ENCODE measurements around the gene PRSS2.
"Not testable (repeated sequence)": the region's sequence is repeated elsewhere in the genome, so short reads cannot be mapped to it uniquely, and the experiment has no call there.

Gene PRSS2

GRCh38 chr7:142760071-142760642 lies 10.6 kb upstream of the PRSS2 start:
- DNase-seq: no peak

- DNase-seq: not testable (repeated sequence)
Measured at GRCh38 chr7:142761606-142762005, 9.2 kb upstream of the PRSS2 start.

GRCh38 chr7:142762104-142762503 lies 8.7 kb upstream of the PRSS2 start:
- DNase-seq: no peak

- DNase-seq: no peak
Measured at GRCh38 chr7:142767451-142767850, 3.3 kb upstream of the PRSS2 start.

GRCh38 chr7:142767861-142768260 lies 2.9 kb upstream of the PRSS2 start:
- DNase-seq: no peak

GRCh38 chr7:142768885-142769284 lies 1.9 kb upstream of the PRSS2 start:
- DNase-seq: not testable (repeated sequence)

GRCh38 chr7:142771353-142771723 lies 568 bp downstream of the PRSS2 start:
- DNase-seq: no peak

- no peak for DNase-seq
Measured at GRCh38 chr7:142772051-142772450, 1.3 kb downstream of the PRSS2 start.

- no peak for DNase-seq
Measured at GRCh38 chr7:142772673-142773072, 1.9 kb downstream of the PRSS2 start.

GRCh38 chr7:142773230-142773629 lies 2.5 kb downstream of the PRSS2 start:
- DNase-seq: no peak

GRCh38 chr7:142773937-142774744 lies 3.4 kb downstream of the PRSS2 start:
- DNase-seq: no peak

- DNase-seq: no peak
Measured at GRCh38 chr7:142774826-142775225, 4.1 kb downstream of the PRSS2 start.

GRCh38 chr7:142775351-142776115 lies 4.8 kb downstream of the PRSS2 start:
- DNase-seq: not testable (repeated sequence)

GRCh38 chr7:142776206-142776844 lies 5.6 kb downstream of the PRSS2 start:
- no peak for DNase-seq

- DNase-seq: not testable (repeated sequence)
Measured at GRCh38 chr7:142776845-142777225, 6.1 kb downstream of the PRSS2 start.

- no peak for DNase-seq
Measured at GRCh38 chr7:142777318-142777717, 6.5 kb downstream of the PRSS2 start.

- DNase-seq: peak; percentile 10
Measured at GRCh38 chr7:142782922-142783900, 12.4 kb downstream of the PRSS2 start.

- no peak for DNase-seq
Measured at GRCh38 chr7:142784096-142784495, 13.3 kb downstream of the PRSS2 start.

GRCh38 chr7:142784716-142785115 lies 13.9 kb downstream of the PRSS2 start:
- DNase-seq: no peak

GRCh38 chr7:142785841-142786250 lies 15.1 kb downstream of the PRSS2 start:
- DNase-seq: no peak

- no peak for DNase-seq
Measured at GRCh38 chr7:142787034-142787768, 16.4 kb downstream of the PRSS2 start.

Data from NCI-H510A (cell line).